H1 (cell line): ENCODE measurements around the gene RASSF5. TPM values are rescaled to one million over a fixed set of nuclear protein-coding genes. Genes with fewer than 3 reads are reported as not detected.

Experiments used
- CTCF ChIA-PET: fragments of 300-600 bp; sonication (Branson Sonifier 250); formaldehyde crosslinking; loops from one replicate; lab custom pipeline; 2021; ENCODE audit not compliant: partially characterized antibody; lab: Charles Lee
- POLR2A ChIA-PET: fragments of 300-600 bp; sonication (Branson Sonifier 250); formaldehyde crosslinking; loops from one replicate; lab custom pipeline; 2021; ENCODE audit warnings: inconsistent platforms; ENCODE audit not compliant: partially characterized antibody; lab: Charles Lee
- DNase-seq, 2 experiments: peaks; one replicate each; pipeline versions ENCODE4 v3.0.0 to v3.0.0-alpha.2; 2010 to 2022; ENCODE audit warnings: low spot score in 2 of 2, low read depth in 1 of 2, mixed read lengths in 1 of 2
- FAIRE-seq: peaks from 2 replicates; lab custom pipeline; 2011; peaks lifted over from hg19 to GRCh38; lab: Jason Lieb, UNC
- H2AFZ ChIP-seq: 2 replicates; pipeline ENCODE4 v1.8.1; 2012; ENCODE audit warnings: low read length, inconsistent platforms
- H2AK5ac ChIP-seq: 2 replicates; pipeline ENCODE4 v1.6.1; 2013; ENCODE audit warnings: low read depth, low read length
- H2BK120ac ChIP-seq: replicated peaks from 2 replicates; pipeline ENCODE3; 2013; ENCODE audit warnings: low read depth, low read length, inconsistent platforms
- H2BK12ac ChIP-seq: 2 replicates; pipeline ENCODE4 v1.6.1; 2013; ENCODE audit warnings: low read depth, low read length
- H2BK15ac ChIP-seq: 2 replicates; pipeline ENCODE4 v1.6.1; 2013; ENCODE audit warnings: low read length
- H2BK20ac ChIP-seq: 2 replicates; pipeline ENCODE4 v1.6.1; 2013; ENCODE audit warnings: low read length
- H2BK5ac ChIP-seq: 2 replicates; pipeline ENCODE4 v1.6.1; 2013; ENCODE audit warnings: low read depth, low read length
- H3K14ac ChIP-seq: 2 replicates; pipeline ENCODE4 v1.6.1; 2013; ENCODE audit warnings: inconsistent platforms; ENCODE audit not compliant: insufficient read length
- H3K18ac ChIP-seq: 2 replicates; pipeline ENCODE4 v1.6.1; 2013; ENCODE audit warnings: low read length; ENCODE audit errors: extremely low read depth
- H3K23ac ChIP-seq: 2 replicates; pipeline ENCODE4 v1.6.1; 2013; ENCODE audit warnings: inconsistent platforms; ENCODE audit not compliant: insufficient read length
- H3K23me2 ChIP-seq: 2 replicates; pipeline ENCODE4 v1.6.1; 2013; ENCODE audit warnings: low read depth, low read length
- H3K27ac ChIP-seq: 2 replicates; pipeline ENCODE4 v1.6.1; 2011; ENCODE audit warnings: low read depth, low read length, inconsistent platforms
- H3K27me3 ChIP-seq, 4 experiments: replicated peaks in 1 of 4; 1 replicate in 1 of 4; 2 replicates in 3 of 4; pipeline versions ENCODE4 v1.6.1 to v1.8.1; 2011 to 2013; ENCODE audit warnings: low read length in 3 of 4, mild to moderate bottlenecking in 3 of 4, inconsistent platforms in 2 of 4, mixed read lengths in 2 of 4, moderate library complexity in 1 of 4; ENCODE audit not compliant: control insufficient read depth in 3 of 4, insufficient read depth in 3 of 4; ENCODE audit errors: extremely low read depth in 1 of 4
- H3K36me3 ChIP-seq, 4 experiments: 2 replicates each; pipeline versions ENCODE4 v1.6.1 to v1.8.1; 2011 to 2013; ENCODE audit warnings: mild to moderate bottlenecking in 4 of 4, low read length in 3 of 4, moderate library complexity in 2 of 4, control low read depth in 1 of 4, inconsistent platforms in 1 of 4; ENCODE audit not compliant: insufficient read depth in 4 of 4, control insufficient read depth in 2 of 4
- H3K4ac ChIP-seq: replicated peaks from 2 replicates; pipeline ENCODE3; 2013; ENCODE audit warnings: low read length, low read depth, mixed read lengths, inconsistent platforms; ENCODE audit not compliant: insufficient read length
- H3K4me1 ChIP-seq, 4 experiments: replicated peaks in 1 of 4; 1 replicate in 1 of 4; 2 replicates in 3 of 4; pipeline versions ENCODE4 v1.6.1 to v1.8.1; 2011 to 2013; ENCODE audit warnings: low read length in 3 of 4, inconsistent platforms in 2 of 4, mixed read lengths in 1 of 4; ENCODE audit not compliant: insufficient read depth in 4 of 4, control insufficient read depth in 3 of 4
- H3K4me2 ChIP-seq, 2 experiments: 2 replicates each; pipeline versions ENCODE4 v1.6.1 to v1.8.1; 2011 to 2013; ENCODE audit warnings: low read depth in 2 of 2, low read length in 2 of 2, control low read depth in 1 of 2, inconsistent platforms in 1 of 2, mild to moderate bottlenecking in 1 of 2; ENCODE audit not compliant: insufficient read depth in 1 of 2
- H3K4me3 ChIP-seq, 4 experiments: fragments of 200-600, 300-600 bp in 1 of 4; sonication (generic), shearing (Covaris generic), sonication (Bioruptor Twin) in 1 of 4; 2 replicates each; pipeline versions ENCODE4 v1.5.1 to v1.8.1; 2011 to 2016; ENCODE audit warnings: low read length in 4 of 4, low read depth in 3 of 4, control low read depth in 2 of 4, inconsistent platforms in 2 of 4, mild to moderate bottlenecking in 2 of 4, mixed read lengths in 1 of 4, moderate library complexity in 1 of 4; ENCODE audit not compliant: insufficient read depth in 2 of 4; ENCODE audit errors: extremely low read depth in 1 of 4
- H3K56ac ChIP-seq: replicated peaks from 2 replicates; pipeline ENCODE3; 2013; ENCODE audit warnings: low read depth, mild to moderate bottlenecking, mixed read lengths, low read length, inconsistent platforms; ENCODE audit not compliant: insufficient read length
- H3K79me1 ChIP-seq: 2 replicates; pipeline ENCODE4 v1.6.1; 2013; ENCODE audit warnings: low read depth, low read length, control low read depth
- H3K79me2 ChIP-seq, 2 experiments: 2 replicates each; pipeline versions ENCODE4 v1.6.1 to v1.8.1; 2012 to 2013; ENCODE audit warnings: low read length in 2 of 2, mild to moderate bottlenecking in 2 of 2, inconsistent platforms in 1 of 2; ENCODE audit not compliant: insufficient read depth in 2 of 2, control insufficient read depth in 1 of 2
- H3K9ac ChIP-seq, 4 experiments: replicated peaks in 1 of 4; 1 replicate in 1 of 4; 2 replicates in 3 of 4; pipeline versions ENCODE4 v1.6.1 to v1.8.1; 2011 to 2013; ENCODE audit warnings: low read depth in 3 of 4, low read length in 3 of 4, control low read depth in 2 of 4, mild to moderate bottlenecking in 2 of 4, moderate library complexity in 2 of 4, inconsistent platforms in 1 of 4; ENCODE audit errors: extremely low read depth in 1 of 4
- H3K9me3 ChIP-seq, 2 experiments: 2 replicates each; pipeline versions ENCODE4 v1.6.1 to v1.8.1; 2012 to 2013; ENCODE audit warnings: mild to moderate bottlenecking in 2 of 2, moderate library complexity in 2 of 2, control low read depth in 1 of 2, inconsistent platforms in 1 of 2, low read depth in 1 of 2, low read length in 1 of 2, mixed read lengths in 1 of 2; ENCODE audit not compliant: insufficient read depth in 2 of 2
- H4K20me1 ChIP-seq, 2 experiments: replicated peaks in 1 of 2; 2 replicates each; pipeline versions ENCODE3 to v1.8.1; 2011 to 2013; ENCODE audit warnings: inconsistent platforms in 2 of 2, low read length in 2 of 2, mild to moderate bottlenecking in 1 of 2; ENCODE audit not compliant: insufficient read depth in 2 of 2, control insufficient read depth in 1 of 2
- H4K5ac ChIP-seq: 2 replicates; pipeline ENCODE4 v1.6.1; 2013; ENCODE audit warnings: low read length, low read depth, mixed read lengths, inconsistent platforms; ENCODE audit not compliant: insufficient read length
- H4K8ac ChIP-seq: 2 replicates; pipeline ENCODE4 v1.8.0; 2013; ENCODE audit warnings: mild to moderate bottlenecking, moderate library complexity, low read length, inconsistent platforms; ENCODE audit not compliant: insufficient read depth; ENCODE audit errors: extremely low read depth
- H4K91ac ChIP-seq: replicated peaks from 2 replicates; pipeline ENCODE3; 2013; ENCODE audit warnings: low read length, mixed read lengths, inconsistent platforms; ENCODE audit not compliant: insufficient read length
- GTF2F1 ChIP-seq: IDR thresholded peaks from 2 replicates; pipeline ENCODE4 v1.6.1; 2012; ENCODE audit warnings: low read depth, low read length, improper control_type of control experiment, borderline replicate concordance
- HDAC6 ChIP-seq: IDR thresholded peaks from one replicate; pipeline ENCODE4 v1.7.1; 2012; ENCODE audit warnings: low read depth, mild to moderate bottlenecking, inconsistent platforms, low read length, moderate library complexity
- KDM5A ChIP-seq: fragments of 200-600 bp; IDR thresholded peaks from 2 replicates; pipeline ENCODE4 v1.7.1; 2012; ENCODE audit warnings: mild to moderate bottlenecking, low read length, inconsistent platforms, mixed read lengths
- POLR2A ChIP-seq, 2 experiments: IDR thresholded peaks; 1 replicate in 1 of 2; 2 replicates in 1 of 2; pipeline ENCODE4 v1.6.1; 2011; ENCODE audit warnings: low read depth in 2 of 2, low read length in 2 of 2, mild to moderate bottlenecking in 2 of 2; ENCODE audit errors: control extremely low read depth in 1 of 2
- POU5F1 ChIP-seq: IDR thresholded peaks from 2 replicates; pipeline ENCODE4 v1.6.1; 2011; ENCODE audit warnings: low read depth, mild to moderate bottlenecking, low read length, moderate library complexity
- RAD21 ChIP-seq, 2 experiments: IDR thresholded peaks in 1 of 2; conservative IDR thresholded peaks in 1 of 2; 2 replicates each; pipeline ENCODE4 v1.6.1; 2011; ENCODE audit warnings: low read depth in 2 of 2, low read length in 2 of 2, improper control_type of control experiment in 1 of 2, inconsistent platforms in 1 of 2, mild to moderate bottlenecking in 1 of 2, moderate library complexity in 1 of 2
- RXRA ChIP-seq: IDR thresholded peaks from 2 replicates; pipeline ENCODE4 v1.6.1; 2011; ENCODE audit warnings: low read depth, mild to moderate bottlenecking, low read length, moderate library complexity; ENCODE audit not compliant: insufficient read depth
- SAP30 ChIP-seq: fragments of 300-600 bp; sonication (generic); IDR thresholded peaks from 2 replicates; pipeline ENCODE4 v1.7.1; 2012; ENCODE audit warnings: low read length, moderate library complexity, mild to moderate bottlenecking, inconsistent platforms; ENCODE audit not compliant: insufficient read depth, insufficient replicate concordance
- TAF7 ChIP-seq: optimal IDR thresholded peaks from 2 replicates; pipeline ENCODE3; 2011; ENCODE audit warnings: low read depth, mild to moderate bottlenecking, inconsistent platforms, low read length, moderate library complexity, borderline replicate concordance
- TEAD4 ChIP-seq: IDR thresholded peaks from 2 replicates; pipeline ENCODE4 v1.6.1; 2012; ENCODE audit warnings: low read depth, low read length, inconsistent platforms, mixed read lengths
- USF2 ChIP-seq: IDR thresholded peaks from 2 replicates; pipeline ENCODE4 v1.6.1; 2011; ENCODE audit warnings: low read length, improper control_type of control experiment
- polyA plus RNA-seq, 7 experiments: library from polyadenylated mRNA; depleted of rRNA in 3 of 7; stranded (reverse) in 5 of 7; unstranded in 2 of 7; fragments of >200 nt in 5 of 7; fragments of 200-250 nt in 2 of 7; gene quantifications; 1 replicate in 5 of 7; 2 replicates in 1 of 7; 4 replicates in 1 of 7; pipeline versions ENCODE4 v1.2.1 to v1.2.3, GENCODE V29; 2011 to 2013; ENCODE audit warnings: missing spikeins in 2 of 7, mixed read lengths in 2 of 7
- total RNA-seq: library from RNA; stranded (reverse); fragmentation: NEBNext Ultra II Directional; extraction: Animal tissue kit (Norgen Biotek cat#: 25700); gene quantifications from 2 replicates; pipeline ENCODE4 v1.2.1, GENCODE V29; 2021
- TF ChIP-seq, protein P1 (sequence below): IDR thresholded peaks from 2 replicates; pipeline ENCODE4 v1.6.1; 2012; ENCODE audit warnings: low read length, inconsistent platforms

RASSF5 gene
- total and polyA plus RNA-seq, 2 of the 8 experiments (the other 6 are each of a cell fraction or from before 2014, with no cell fraction given), result 0.82 to 1.8 TPM

- Histone ChIP-seq H4K5ac (no peak overlapping the region), H3K4me1 (peaks cover 0 to 10% (median 4%) of the 10 kb centered on the region in 4 experiments; a peak in 4 of 7 replicates), H3K27ac (no peak overlapping the region), H2AFZ (no peak overlapping the region), H4K20me1 (no peaks in the 10 kb centered on the region), H2BK15ac (no peak overlapping the region), H3K18ac (no peak overlapping the region), H3K56ac (no peak overlapping the region), H4K8ac (no peak overlapping the region), H3K9me3 (no peaks in the 10 kb centered on the region), H3K4me3 (no peak overlapping the region), H3K4me2 (no peak overlapping the region), H3K79me1 (no peaks in the 10 kb centered on the region), H3K9ac (no peak overlapping the region), H4K91ac (no peak overlapping the region), H3K4ac (no peak overlapping the region), H3K23ac (no peak overlapping the region), H3K14ac (no peak overlapping the region), H2BK20ac (no peak overlapping the region), H2BK5ac (no peak overlapping the region), H2BK12ac (no peak overlapping the region), H2AK5ac (no peak overlapping the region), H3K36me3 (no peaks in the 10 kb centered on the region), H3K23me2 (peaks cover 8% of the 10 kb centered on the region; the same call in 1 of the 2 replicates), H3K27me3 (peaks cover 0 to 4% (median 0%) of the 10 kb centered on the region in 4 experiments; a peak in 2 of 7 replicates), H2BK120ac (no peak overlapping the region), H3K79me2 (no peaks in the 10 kb centered on the region)
- FAIRE-seq (no peak), DNase-seq (no peak)
- ChIA-PET CTCF (interaction anchor here (0.8 to 19.2 kb wide), 5 partner anchors 10 to 1344 kb away, joined by 3 to 666 read pairs (median 4); no protein-coding TSS in a partner anchor), POLR2A (interaction anchor here (0.8 kb wide), 1 partner anchor 26 kb away, joined by 3 read pairs; no protein-coding TSS in a partner anchor)
- TF ChIP-seq HDAC6 (no peak), POU5F1 (no peak), TEAD4 (no peak), RXRA (no peak), RAD21 (IDR thresholded peaks at IDR 0.05 in 1 of 2, conservative IDR thresholded peaks at IDR 0.05 in 1 of 2; ENCODE audit: low read depth in 2 of 2, low read length in 2 of 2) (no peak), SAP30 (no peak), KDM5A (no peak), TAF7 (no peak), USF2 (no peak), POLR2A (IDR thresholded peaks at IDR 0.05; ENCODE audit: control extremely low read depth in 1 of 2, low read depth in 2 of 2, low read length in 2 of 2) (no peak), GTF2F1 (no peak)
- TF ChIP-seq, protein P1, sequence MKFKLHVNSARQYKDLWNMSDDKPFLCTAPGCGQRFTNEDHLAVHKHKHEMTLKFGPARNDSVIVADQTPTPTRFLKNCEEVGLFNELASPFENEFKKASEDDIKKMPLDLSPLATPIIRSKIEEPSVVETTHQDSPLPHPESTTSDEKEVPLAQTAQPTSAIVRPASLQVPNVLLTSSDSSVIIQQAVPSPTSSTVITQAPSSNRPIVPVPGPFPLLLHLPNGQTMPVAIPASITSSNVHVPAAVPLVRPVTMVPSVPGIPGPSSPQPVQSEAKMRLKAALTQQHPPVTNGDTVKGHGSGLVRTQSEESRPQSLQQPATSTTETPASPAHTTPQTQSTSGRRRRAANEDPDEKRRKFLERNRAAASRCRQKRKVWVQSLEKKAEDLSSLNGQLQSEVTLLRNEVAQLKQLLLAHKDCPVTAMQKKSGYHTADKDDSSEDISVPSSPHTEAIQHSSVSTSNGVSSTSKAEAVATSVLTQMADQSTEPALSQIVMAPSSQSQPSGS, result no peak
These were observed 130.3 kb downstream of the RASSF5 start for GRCh38 chr1:206637605-206638004.
